K562 (cell line): ENCODE measurements around the gene CENPA.

ENCODE experiments used
- L3MBTL2 ChIP-seq: fragments of 450-650 bp; IDR thresholded peaks from 2 replicates; pipeline ENCODE4 v1.6.1; 2016; ENCODE audit warnings: mild to moderate bottlenecking, moderate library complexity
- NR2C2 ChIP-seq, 2 experiments: fragments of 200-800 bp in 1 of 2; sonication (Bioruptor generic) in 1 of 2; sonication (generic) in 1 of 2; formaldehyde crosslinking in 1 of 2; IDR thresholded peaks; 2 replicates each; pipeline versions ENCODE4 v1.6.1 to v1.8.0; 2016 to 2022; ENCODE audit warnings: mild to moderate bottlenecking in 1 of 2, missing compliant biosample characterization in 1 of 2, missing genetic modification characterization in 1 of 2, missing genetic modification reagents in 1 of 2
- POLR2A ChIP-seq: fragments of 450-650 bp; conservative IDR thresholded peaks from 2 replicates; pipeline ENCODE4 v1.6.1; 2016
- ZNF830 ChIP-seq: fragments of 250-450 bp; sonication (Bioruptor Pico); IDR thresholded peaks from 2 replicates; pipeline ENCODE4 v1.5.0; 2021; ENCODE audit warnings: mild to moderate bottlenecking

DNA sequence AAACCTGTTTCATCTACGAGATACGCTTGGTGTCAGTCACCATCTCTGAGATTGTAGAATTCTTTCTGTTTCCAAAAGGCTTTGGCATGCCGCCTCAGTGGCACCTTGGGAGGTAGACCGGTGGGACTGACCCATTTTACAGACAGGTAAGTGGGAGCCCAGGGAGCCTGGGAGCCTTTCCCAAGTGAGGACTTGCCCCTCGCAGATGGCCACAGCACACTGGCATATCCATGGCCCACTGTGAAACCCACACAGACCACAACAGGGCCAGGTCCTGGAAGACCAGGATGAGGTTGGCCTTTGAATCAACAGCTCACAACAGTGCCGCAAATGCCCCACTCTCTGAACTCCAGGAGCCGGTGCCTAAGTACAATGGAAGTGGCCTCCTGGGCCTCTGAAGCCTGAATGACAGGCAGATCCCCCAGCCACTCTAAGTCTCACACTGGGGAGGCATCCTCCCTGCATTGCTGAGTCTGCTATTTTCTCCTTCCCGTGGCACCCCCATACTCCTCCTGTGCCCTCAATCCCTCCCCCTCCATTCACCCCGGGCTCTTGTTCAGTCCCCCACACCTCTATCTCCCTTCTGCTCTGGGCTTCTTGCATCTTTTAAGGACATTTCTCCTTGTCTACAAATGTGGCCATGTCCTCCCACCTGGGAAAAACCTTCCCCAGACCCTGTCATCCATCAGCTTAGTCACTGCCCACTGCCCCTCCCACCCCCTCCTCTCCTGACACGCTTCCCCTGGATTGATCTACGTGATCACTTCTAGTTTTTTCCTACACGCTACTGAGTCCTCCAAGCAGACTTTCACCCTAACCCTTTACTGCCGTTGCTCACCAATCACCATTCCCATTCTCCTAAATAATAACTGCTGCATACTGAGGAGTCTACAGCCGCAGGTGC, 26.2 kb downstream of the CENPA start:
- TF ChIP-seq ZNF830 (CRISPR knock-in tag) (no peak), NR2C2 (CRISPR knock-in tag; IDR thresholded peaks at IDR 0.05) (no peak), NR2C2 (tag; IDR thresholded peaks at IDR 0.05) (no peak), L3MBTL2 (no peak), POLR2A (no peak)
